Muscle layer of duodenum (tissue), 2 donors: Measurements from ENCODE around the gene ANXA11.
"Not testable (repeated sequence)": the region's sequence is repeated elsewhere in the genome, so short reads cannot be mapped to it uniquely, and the experiment has no call there.

ENCODE experiments used
- H3K27ac ChIP-seq: one replicate; pipeline ENCODE4 v1.7.0; 2013; ENCODE audit warnings: mild to moderate bottlenecking, low read length
- H3K27me3 ChIP-seq: one replicate; pipeline ENCODE4 v1.7.0; 2013; ENCODE audit warnings: low read depth, mild to moderate bottlenecking, control low read depth, low read length
- H3K36me3 ChIP-seq, 2 donors: one replicate each; pipeline ENCODE4 v1.7.0; 2013; ENCODE audit warnings: low read length in 2 of 2, control low read depth in 1 of 2, mild to moderate bottlenecking in 1 of 2; ENCODE audit not compliant: insufficient read depth in 2 of 2, control insufficient read depth in 1 of 2
- H3K4me1 ChIP-seq, 2 donors: one replicate each; pipeline ENCODE4 v1.7.0; 2013; ENCODE audit warnings: low read length in 2 of 2, mild to moderate bottlenecking in 2 of 2, control low read depth in 1 of 2, moderate library complexity in 1 of 2; ENCODE audit not compliant: insufficient read depth in 2 of 2, control insufficient read depth in 1 of 2
- H3K4me3 ChIP-seq, 2 donors: one replicate each; pipeline ENCODE4 v1.7.0; 2013; ENCODE audit warnings: low read length in 2 of 2, low read depth in 1 of 2, mild to moderate bottlenecking in 1 of 2
- H3K9me3 ChIP-seq, 2 donors: one replicate each; pipeline ENCODE4 v1.7.0; 2013; ENCODE audit warnings: low read length in 2 of 2, control low read depth in 1 of 2, mild to moderate bottlenecking in 1 of 2; ENCODE audit not compliant: control insufficient read depth in 1 of 2
- donor health status: healthy.

ANXA11 gene

DNA sequence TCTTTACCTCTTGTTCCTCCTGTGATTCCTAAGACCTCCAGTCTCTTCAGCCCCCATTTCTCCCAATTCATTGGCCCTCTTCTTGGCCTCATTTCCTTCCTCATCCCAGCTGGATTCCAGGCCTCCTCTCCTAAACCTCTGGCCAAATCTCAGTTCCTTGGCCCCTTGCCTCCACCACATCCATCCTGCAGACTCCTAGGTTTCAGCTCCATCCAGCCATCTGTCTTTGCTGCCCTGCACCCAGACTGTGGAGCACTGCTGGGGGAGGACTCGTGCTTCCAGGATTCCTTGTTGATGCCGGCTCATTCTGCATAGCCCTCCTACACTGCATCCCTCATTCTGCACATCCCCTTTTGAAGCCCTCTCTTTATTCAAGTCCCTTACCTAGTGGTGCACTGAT, 66.1 kb downstream of the ANXA11 start:
- Histone ChIP-seq H3K9me3 (no peaks in the 10 kb centered on the region), H3K4me1 (peaks cover 4 to 7% of the 10 kb centered on the region in 2 donors), H3K27ac (no peak overlapping the region), H3K27me3 (no peaks in the 10 kb centered on the region), H3K36me3 (no peaks in the 10 kb centered on the region), H3K4me3 (no peak overlapping the region)

DNA sequence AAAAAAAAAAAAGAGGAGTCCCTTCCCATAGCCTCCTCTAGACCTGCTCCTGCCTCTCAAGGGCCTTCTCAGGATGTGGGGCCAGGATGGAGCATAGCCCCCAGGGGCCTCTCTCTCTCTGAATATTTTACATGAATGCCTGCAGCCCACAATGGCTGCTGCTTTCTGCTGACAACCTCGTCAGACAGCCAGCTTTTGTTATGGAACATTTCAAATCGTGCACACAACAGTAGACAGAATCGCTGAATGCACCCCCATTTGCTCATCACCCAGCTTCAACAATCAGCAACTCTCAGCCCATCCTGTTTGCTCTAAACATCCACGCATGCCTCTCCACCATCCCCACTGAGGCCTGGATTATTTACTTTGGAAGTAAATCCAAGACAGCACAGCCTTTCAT, 67.4 kb downstream of the ANXA11 start:
- no peaks in the 10 kb centered on the region for H3K9me3 ChIP-seq
- no peaks in the 10 kb centered on the region for H3K36me3 ChIP-seq
- H3K27ac ChIP-seq = no peak overlapping the region
- no peak overlapping the region for H3K4me3 ChIP-seq
- H3K4me1 ChIP-seq = peaks cover 0 to 1% of the 10 kb centered on the region in 2 donors
- peaks cover 6% of the 10 kb centered on the region for H3K27me3 ChIP-seq

DNA sequence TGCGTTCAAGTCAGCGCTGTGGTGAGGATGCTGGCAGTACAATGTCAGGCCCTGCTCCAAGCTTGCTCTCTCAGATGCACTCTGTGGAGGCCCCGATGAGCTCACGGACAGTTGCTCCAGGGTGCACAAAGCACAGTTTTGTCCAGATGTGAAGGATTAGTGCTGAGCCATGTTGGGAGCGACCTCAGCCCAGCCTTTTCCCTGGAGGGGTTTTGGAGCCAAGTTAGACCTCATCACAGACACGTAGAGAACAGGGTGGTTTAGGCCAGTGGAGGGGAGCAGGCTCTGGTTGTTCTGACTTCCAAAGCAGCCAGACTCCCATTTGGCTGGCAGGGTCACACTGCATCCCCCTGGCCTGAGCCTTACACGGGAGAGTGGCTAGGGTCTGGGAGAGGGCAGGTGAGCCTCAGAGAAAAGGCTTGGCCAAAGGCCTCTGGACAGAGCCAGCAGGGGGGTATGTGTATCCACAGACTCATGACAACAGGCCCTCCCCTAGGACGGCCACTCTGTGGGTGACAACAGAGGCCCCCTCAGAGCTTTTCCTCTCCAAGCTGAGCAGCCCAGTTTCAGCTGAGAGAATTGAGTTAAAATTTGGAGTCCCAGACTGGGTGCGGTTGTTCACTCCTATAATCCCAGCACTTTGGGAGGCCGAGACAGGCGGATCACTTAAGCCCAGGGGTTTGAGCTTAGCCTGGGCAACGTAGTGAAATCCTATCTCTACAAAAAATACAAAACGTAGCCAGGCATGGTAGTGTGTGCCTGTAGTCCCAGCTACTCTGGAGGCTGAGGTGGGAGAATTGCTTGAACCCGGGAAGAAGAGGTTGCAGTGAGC, 68.1 kb downstream of the ANXA11 start:
- peaks cover 8% of the 10 kb centered on the region for H3K27me3 ChIP-seq
- H3K27ac ChIP-seq = peak overlapping the region; percentile 23
- H3K4me1 ChIP-seq = peaks cover 0 to 4% of the 10 kb centered on the region in 2 donors
- no peak overlapping the region for H3K4me3 ChIP-seq
- H3K36me3 ChIP-seq = no peaks in the 10 kb centered on the region
- H3K9me3 ChIP-seq = no peaks in the 10 kb centered on the region

DNA sequence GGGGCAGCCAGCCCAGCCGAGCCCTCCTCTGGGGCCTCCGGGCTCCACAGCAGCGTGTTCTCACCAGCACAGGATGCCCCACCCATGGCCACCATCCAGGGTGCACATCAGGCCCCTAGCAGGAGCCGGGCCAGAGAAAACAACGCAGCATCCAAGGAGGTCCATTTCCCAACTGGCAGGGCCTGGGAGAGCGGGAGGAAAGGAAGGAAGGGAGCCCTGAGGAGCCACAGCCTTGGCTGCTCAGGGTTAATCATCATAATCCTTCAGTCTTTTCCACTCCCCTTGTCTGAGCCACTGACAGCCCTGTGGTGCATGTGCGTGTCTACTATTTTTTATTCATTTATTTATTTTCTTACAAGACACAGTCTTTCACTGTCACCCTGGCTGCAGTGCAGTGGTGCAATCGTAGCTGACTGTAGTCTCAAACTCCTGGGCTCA, 69.2 kb downstream of the ANXA11 start:
- Histone ChIP-seq H3K4me3 (no peak overlapping the region), H3K27ac (no peak overlapping the region), H3K9me3 (no peaks in the 10 kb centered on the region), H3K36me3 (no peaks in the 10 kb centered on the region), H3K27me3 (peaks cover 12% of the 10 kb centered on the region), H3K4me1 (peaks cover 0 to 4% of the 10 kb centered on the region in 2 donors)

DNA sequence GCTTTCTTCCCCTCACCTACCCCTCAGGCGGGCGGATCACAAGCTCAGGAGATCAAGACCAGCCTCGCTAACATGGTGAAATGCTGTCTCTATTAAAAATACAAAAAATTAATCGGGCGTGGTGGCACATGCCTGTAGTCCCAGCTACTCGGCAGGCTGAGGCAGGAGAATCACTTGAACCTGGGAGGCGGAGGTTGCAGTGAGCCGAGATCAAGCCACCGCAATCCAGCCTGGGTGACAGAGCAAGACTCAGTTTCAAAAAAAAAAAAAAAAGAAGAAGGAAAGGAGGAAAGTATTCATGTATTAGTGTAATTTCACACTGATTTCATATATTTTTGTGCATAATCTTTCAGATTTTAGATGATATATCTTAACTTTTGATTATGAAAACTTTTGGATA, 71.7 kb downstream of the ANXA11 start:
- not testable (repeated sequence) for H3K9me3 ChIP-seq, H3K36me3 ChIP-seq, H3K4me1 ChIP-seq
- Histone ChIP-seq H3K27me3 (peaks cover 12% of the 10 kb centered on the region), H3K4me3 (peak overlapping the region; percentile 47 to 63), H3K27ac (peak overlapping the region; percentile 39)

DNA sequence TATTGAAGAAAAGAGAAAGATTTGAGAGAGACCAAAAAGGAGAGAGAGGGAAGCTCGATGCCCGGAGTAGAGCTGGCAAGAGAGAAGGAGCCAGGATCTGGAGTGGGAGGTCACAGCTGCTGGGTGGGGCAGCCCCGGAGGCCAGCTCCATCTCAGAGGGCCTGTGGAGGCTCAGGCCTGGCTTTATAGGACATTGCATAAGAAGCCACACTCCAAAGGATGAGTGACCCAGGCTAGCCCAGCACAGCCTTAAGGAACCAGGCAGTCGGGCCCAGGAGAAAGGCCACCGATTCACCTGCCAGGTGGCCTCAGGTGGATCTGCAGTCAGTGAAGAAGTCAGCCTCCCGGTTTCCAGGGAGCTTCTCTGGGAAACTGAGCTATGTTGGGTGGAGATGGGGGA, 72.1 kb downstream of the ANXA11 start:
- Histone ChIP-seq H3K4me3 (peak overlapping the region; percentile 47 to 63), H3K27ac (peak overlapping the region; percentile 72), H3K27me3 (peaks cover 12% of the 10 kb centered on the region), H3K36me3 (no peaks in the 10 kb centered on the region), H3K9me3 (no peaks in the 10 kb centered on the region), H3K4me1 (peaks cover 0 to 4% of the 10 kb centered on the region in 2 donors)

DNA sequence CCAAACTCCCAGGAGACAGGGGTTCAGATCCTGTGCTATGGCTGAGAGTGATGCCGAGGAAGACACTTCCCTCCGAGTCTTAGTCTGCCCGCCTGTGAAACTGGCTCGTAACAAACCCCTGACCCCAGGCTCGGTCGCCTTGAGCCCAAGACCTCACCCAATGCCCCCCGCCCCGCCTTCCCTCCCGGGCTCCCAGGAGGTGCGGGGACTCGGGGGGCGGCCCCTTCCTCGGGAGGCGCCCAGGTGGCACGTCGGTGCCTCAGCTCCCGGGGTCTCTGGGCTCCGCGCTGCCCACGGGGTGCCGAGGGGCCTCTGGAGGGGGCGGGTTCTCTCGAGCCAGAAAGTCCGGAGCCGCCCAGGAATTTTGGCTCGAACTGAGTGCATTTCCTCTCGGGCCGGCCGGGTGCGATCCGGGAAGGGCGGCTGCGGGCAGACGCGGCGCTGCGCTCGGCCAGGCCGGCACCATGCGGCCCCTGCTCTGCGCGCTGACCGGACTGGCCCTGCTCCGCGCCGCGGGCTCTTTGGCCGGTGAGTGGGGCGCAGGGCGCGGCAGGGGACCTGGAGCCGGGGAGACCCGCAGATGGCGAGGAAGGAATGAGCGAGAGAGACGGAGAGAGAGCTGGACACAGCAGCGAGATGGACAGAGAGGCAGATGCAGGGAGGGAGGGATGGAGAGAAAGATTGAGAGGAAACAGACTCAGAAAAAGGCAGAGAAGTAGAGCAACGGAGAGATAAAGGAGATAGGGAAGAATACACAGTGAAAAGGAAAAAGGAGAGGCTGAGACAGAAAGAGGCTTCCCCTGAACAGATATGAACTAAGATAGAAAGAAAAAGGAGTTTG, 72.8 kb downstream of the ANXA11 start, which contains the start of gene PLAC9:
Gene PLAC9, plus strand, starts transcription at position 432 of the 841 bp plus-strand sequence. Its CDS starts 33 bp downstream, at position 465.
- Histone ChIP-seq H3K9me3 (no peaks in the 10 kb centered on the region), H3K36me3 (no peaks in the 10 kb centered on the region), H3K4me3 (peak within 1 kb of the TSS; percentile 47 to 63), H3K4me1 (peaks cover 0 to 4% of the 10 kb centered on the region in 2 donors), H3K27me3 (peaks cover 12% of the 10 kb centered on the region), H3K27ac (peak within 1 kb of the TSS; percentile 72)

DNA sequence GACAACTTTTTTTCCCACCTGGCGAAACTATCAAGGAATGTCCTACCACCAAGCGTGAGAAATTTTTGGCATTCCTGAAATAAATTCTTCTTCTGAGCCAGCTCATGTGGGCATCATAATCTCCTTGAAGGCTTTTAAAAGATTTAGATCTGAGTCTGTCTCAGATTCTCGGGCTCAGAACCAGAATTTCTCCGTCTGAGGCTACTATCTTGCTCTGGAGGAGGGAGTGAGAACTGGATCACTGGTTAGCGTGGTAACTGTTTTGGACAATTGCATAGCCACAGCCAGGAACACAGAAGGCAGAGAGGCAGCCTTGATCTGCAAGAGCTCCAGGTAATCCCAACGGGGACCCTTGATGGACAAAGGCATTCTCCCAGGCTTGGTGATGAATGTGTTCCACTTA, 73.8 kb downstream of the ANXA11 start:
- Histone ChIP-seq H3K27me3 (peaks cover 12% of the 10 kb centered on the region), H3K4me1 (peaks cover 0 to 4% of the 10 kb centered on the region in 2 donors), H3K9me3 (no peaks in the 10 kb centered on the region), H3K4me3 (no peak overlapping the region), H3K27ac (no peak overlapping the region), H3K36me3 (no peaks in the 10 kb centered on the region)

DNA sequence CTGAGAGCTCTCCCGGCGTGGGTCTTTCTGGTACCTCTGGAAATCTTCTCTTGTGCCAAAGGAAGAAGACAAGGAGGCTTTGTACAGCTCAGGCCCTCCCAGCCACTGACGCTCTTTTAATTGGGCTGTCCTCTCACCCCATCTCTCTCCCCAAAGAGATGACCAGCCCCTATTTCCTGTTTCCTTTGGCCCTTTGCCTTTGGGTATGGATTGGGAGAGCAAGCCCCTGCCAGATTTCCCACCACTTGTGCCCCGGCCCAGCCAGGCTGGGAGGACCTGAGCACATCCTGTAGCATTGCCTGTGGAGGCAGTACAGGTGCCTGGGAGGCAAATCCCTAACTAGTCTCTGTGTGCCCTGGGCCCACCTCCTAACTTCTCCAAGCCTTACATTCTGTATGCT, 78.5 kb downstream of the ANXA11 start:
- Histone ChIP-seq H3K9me3 (no peaks in the 10 kb centered on the region), H3K27me3 (peaks cover 3% of the 10 kb centered on the region), H3K4me1 (no peaks in the 10 kb centered on the region), H3K27ac (no peak overlapping the region), H3K4me3 (no peak overlapping the region), H3K36me3 (no peaks in the 10 kb centered on the region)

DNA sequence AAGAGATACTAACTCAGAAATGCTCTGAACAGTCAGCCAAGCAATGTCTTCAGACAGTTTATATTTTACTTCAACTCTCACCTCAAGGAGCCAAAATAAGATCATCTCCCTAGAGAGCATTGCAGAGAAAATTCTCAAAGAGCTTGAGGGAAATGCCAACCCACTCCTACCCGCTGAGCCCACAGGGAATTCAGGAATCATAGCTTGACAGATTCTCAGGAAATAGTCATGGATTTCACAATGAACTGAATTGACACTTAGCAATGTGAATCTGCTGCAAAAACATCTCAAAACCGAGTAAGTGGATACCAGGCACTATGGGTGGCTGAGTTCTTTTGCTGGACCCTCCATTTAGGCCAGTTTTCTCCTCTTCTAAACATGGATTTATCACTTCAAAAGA, 82.6 kb downstream of the ANXA11 start:
- Histone ChIP-seq H3K4me1 (no peaks in the 10 kb centered on the region), H3K36me3 (no peaks in the 10 kb centered on the region), H3K4me3 (no peak overlapping the region), H3K27ac (no peak overlapping the region), H3K9me3 (no peaks in the 10 kb centered on the region), H3K27me3 (no peaks in the 10 kb centered on the region)

DNA sequence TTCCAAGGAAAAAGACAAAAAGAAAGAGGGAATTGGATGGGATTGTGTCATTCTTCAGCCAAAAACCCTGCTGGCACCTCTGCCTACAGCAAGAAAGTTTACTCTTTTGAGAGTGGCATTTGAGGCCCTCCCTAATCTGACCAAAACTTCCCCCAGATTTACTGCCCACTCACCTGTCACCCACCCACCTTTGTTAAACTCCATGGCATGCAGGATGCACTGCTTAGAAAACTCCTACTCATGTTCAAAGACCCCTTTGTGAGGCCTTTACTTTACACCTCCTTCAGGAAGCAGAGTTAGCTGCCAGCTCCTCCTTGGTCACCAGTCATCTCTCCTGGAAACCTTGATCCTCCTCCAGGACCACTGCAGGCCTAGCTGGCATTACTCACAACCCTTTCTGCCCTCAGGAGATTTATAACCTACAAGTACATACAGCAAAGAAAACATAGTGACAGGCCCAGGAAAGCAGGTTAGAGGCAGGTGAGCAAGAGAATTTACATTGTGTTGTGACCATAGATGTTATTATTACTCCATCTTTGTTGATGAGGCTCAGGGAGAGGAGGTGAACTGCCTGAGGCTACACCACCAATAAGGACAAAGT, 83.1 kb downstream of the ANXA11 start:
- no peaks in the 10 kb centered on the region for H3K27me3 ChIP-seq
- no peaks in the 10 kb centered on the region for H3K36me3 ChIP-seq
- no peak overlapping the region for H3K4me3 ChIP-seq
- no peaks in the 10 kb centered on the region for H3K9me3 ChIP-seq
- no peak overlapping the region for H3K27ac ChIP-seq
- no peaks in the 10 kb centered on the region for H3K4me1 ChIP-seq
